Ovary (tissue), 9 donors: ENCODE measurements around the gene TXNDC17. TPM values are rescaled to one million over a fixed set of nuclear protein-coding genes. Genes with fewer than 3 reads are reported as not detected.

Experiments
- DNase-seq, 5 donors: peaks; one replicate each; pipeline ENCODE4 v3.0.0-alpha.2; 2019 to 2020
- H3K27ac ChIP-seq, 2 donors: fragments of 200-600 bp; one replicate each; pipeline versions ENCODE4 v1.5.1 to v1.8.0; 2019 to 2022
- H3K27me3 ChIP-seq: fragments of 200-600 bp; one replicate; pipeline ENCODE4 v1.8.0; 2022
- H3K36me3 ChIP-seq: fragments of 200-600 bp; sonication (generic); one replicate; pipeline ENCODE4 v1.5.1; 2019
- H3K4me1 ChIP-seq: one replicate; pipeline ENCODE4 v1.8.1; 2013; ENCODE audit warnings: mild to moderate bottlenecking, moderate library complexity; ENCODE audit not compliant: insufficient read depth
- H3K4me3 ChIP-seq: fragments of 200-600 bp; sonication (generic); one replicate; pipeline ENCODE4 v1.5.1; 2017
- H3K9me3 ChIP-seq, 2 donors: fragments of 200-600 bp in 1 of 2; sonication (generic) in 1 of 2; one replicate each; pipeline versions ENCODE4 v1.5.1 to v1.8.1; 2013 to 2019; ENCODE audit warnings: mild to moderate bottlenecking in 1 of 2, moderate library complexity in 1 of 2
- CTCF ChIP-seq, 3 donors: fragments of 450-650 bp in 2 of 3; fragments of 200-600 bp in 1 of 3; IDR thresholded peaks; one replicate each; pipeline versions ENCODE4 v1.5.1 to v1.8.0; 2016 to 2022; ENCODE audit warnings: antibody characterized with exemption in 3 of 3, mild to moderate bottlenecking in 1 of 3
- EP300 ChIP-seq: sonication (generic); formaldehyde crosslinking; IDR thresholded peaks from one replicate; pipeline ENCODE4 v1.6.1; 2017; ENCODE audit warnings: antibody characterized with exemption
- POLR2A ChIP-seq: fragments of 450-650 bp; IDR thresholded peaks from one replicate; pipeline ENCODE4 v1.6.1; 2017; ENCODE audit warnings: antibody characterized with exemption, mild to moderate bottlenecking, moderate library complexity
- WGBS, 3 donors: extraction: QIAGEN DNeasy Blood & Tissue Kit in 1 of 3; methylation state at CpG; one replicate each; pipeline versions ENCODE4 v1.1.5 to v1.1.7; 2013 to 2017; 5-methylcytosine and 5-hydroxymethylcytosine counted together
- intact Hi-C, 4 donors: fragments of 100-400 bp; cut with DNase I; formaldehyde crosslinking; loops; one replicate each; pipeline versions ENCODE4 v1.11.0 to v1.15.1; 2022 to 2023
- polyA plus RNA-seq, 2 donors: library from polyadenylated mRNA; stranded (reverse); fragments of 200-250 nt in 1 of 2; fragments of 350-450 nt in 1 of 2; fragmentation: Illumina TruSeq in 1 of 2; extraction: RNeasy Lipid Tissue Mini Kit (QIAGEN cat#74804) in 1 of 2; gene quantifications; one replicate each; pipeline ENCODE4 v1.2.3, GENCODE V29; 2013 to 2014
- total RNA-seq, 7 donors: library from RNA; depleted of rRNA in 2 of 7; stranded (reverse); fragments of >200 nt in 2 of 7; fragmentation: NEBNext Ultra II Directional in 3 of 7; extraction: Animal tissue kit (Norgen Biotek cat#: 25700) in 3 of 7; gene quantifications; one replicate each; pipeline versions ENCODE4 v1.1.0 to v1.2.4, GENCODE V29; 2016 to 2023
- donor health status: DM: no; HTN: no; CAD: no; lungs with moderate emphysema.
- donor health status: DM: no; HTN: no; CAD: no.
- donor health status: Bipolar disorder and iron deficiency.
- donor health status: DM: yes; HTN: yes; CAD: no.
- donor health status: DM: no; HTN: no; CAD: no.
- donor health status: DM: yes; HTN: yes; CAD: no.

Gene TXNDC17
- total and polyA plus RNA-seq, 9 donors, result 19.0 to 104 (median 41.3) TPM

- WGBS, 3 donors, result 44 to 53% (median 51%) methylated on average over 16 of the region's 16 CpGs
- intact Hi-C loops, result loop anchor here in 1 of 4 donors (10.0 kb wide), 1 partner anchor 158 kb away; the partner anchor contains the start of gene TEKT1
Measured at GRCh38 chr17:6677158-6677831, 36.4 kb downstream of the TXNDC17 start.

GRCh38 chr17:6677946-6678345 lies 37.1 kb downstream of the TXNDC17 start:
- no peak for TF ChIP-seq CTCF (IDR thresholded peaks at IDR 0.05)
- no peak for TF ChIP-seq EP300
- no peak for TF ChIP-seq POLR2A
- H3K4me3 ChIP-seq, result no peak overlapping the region
- H3K9me3 ChIP-seq, result no peaks in the 10 kb centered on the region
- no peak overlapping the region for H3K27ac ChIP-seq
- DNase-seq, result no peak
- H3K36me3 ChIP-seq, result no peaks in the 10 kb centered on the region
- H3K4me1 ChIP-seq, result no peaks in the 10 kb centered on the region
- no peaks in the 10 kb centered on the region for H3K27me3 ChIP-seq
- WGBS, 3 donors, result 65 to 73% (median 68%) methylated on average over 7 of the region's 7 CpGs
- intact Hi-C loops, result loop anchor here in 1 of 4 donors (10.0 kb wide), 1 partner anchor 157 kb away; the partner anchor contains the start of gene TEKT1

More at GRCh38 chr17:6677158-6677831, 36.4 kb downstream of the TXNDC17 start:
- Histone ChIP-seq H3K9me3 (no peaks in the 10 kb centered on the region), H3K4me1 (no peaks in the 10 kb centered on the region), H3K27me3 (no peaks in the 10 kb centered on the region), H3K4me3 (no peak overlapping the region), H3K36me3 (no peaks in the 10 kb centered on the region), H3K27ac (no peak overlapping the region)
- TF ChIP-seq EP300 (no peak), POLR2A (no peak), CTCF (IDR thresholded peaks at IDR 0.05) (no peak)
- no peak for DNase-seq

- H3K36me3 ChIP-seq, result no peaks in the 10 kb centered on the region
- intact Hi-C loops, result loop anchor here in 1 of 4 donors (10.0 kb wide), 1 partner anchor 156 kb away; the partner anchor contains the start of gene TEKT1
- H3K4me1 ChIP-seq, result no peaks in the 10 kb centered on the region
- H3K9me3 ChIP-seq, result no peaks in the 10 kb centered on the region
- no peak for TF ChIP-seq CTCF (IDR thresholded peaks at IDR 0.05)
- TF ChIP-seq POLR2A, result no peak
- no peak for TF ChIP-seq EP300
- DNase-seq, result no peak
- H3K27ac ChIP-seq, result no peak overlapping the region
- no peaks in the 10 kb centered on the region for H3K27me3 ChIP-seq
- WGBS, 3 donors, result 77 to 85% (median 80%) methylated on average over 6 of the region's 6 CpGs
- H3K4me3 ChIP-seq, result no peak overlapping the region
Measured at GRCh38 chr17:6679241-6679640, 38.4 kb downstream of the TXNDC17 start.

- WGBS, 3 donors, result 62 to 74% (median 63%) methylated on average over 4 of the region's 4 CpGs
- Histone ChIP-seq H3K4me3 (no peak overlapping the region), H3K27ac (no peak overlapping the region), H3K27me3 (no peaks in the 10 kb centered on the region), H3K36me3 (no peaks in the 10 kb centered on the region), H3K4me1 (no peaks in the 10 kb centered on the region), H3K9me3 (no peaks in the 10 kb centered on the region)
- TF ChIP-seq POLR2A (no peak), EP300 (no peak), CTCF (IDR thresholded peaks at IDR 0.05) (no peak)
- DNase-seq, result no peak
- intact Hi-C loops, result no loop called here
Measured at GRCh38 chr17:6681176-6681575, 40.3 kb downstream of the TXNDC17 start.
